ENCODE data around the gene EIF1AY. TPM values are rescaled to one million over a fixed set of nuclear protein-coding genes. Genes with fewer than 3 reads are reported as not detected.
"Not testable (repeated sequence)": the region's sequence is repeated elsewhere in the genome, so short reads cannot be mapped to it uniquely, and the experiment has no call there.

Gene EIF1AY
- polyA plus RNA-seq, 1 experiment: 4.8 TPM

DNA sequence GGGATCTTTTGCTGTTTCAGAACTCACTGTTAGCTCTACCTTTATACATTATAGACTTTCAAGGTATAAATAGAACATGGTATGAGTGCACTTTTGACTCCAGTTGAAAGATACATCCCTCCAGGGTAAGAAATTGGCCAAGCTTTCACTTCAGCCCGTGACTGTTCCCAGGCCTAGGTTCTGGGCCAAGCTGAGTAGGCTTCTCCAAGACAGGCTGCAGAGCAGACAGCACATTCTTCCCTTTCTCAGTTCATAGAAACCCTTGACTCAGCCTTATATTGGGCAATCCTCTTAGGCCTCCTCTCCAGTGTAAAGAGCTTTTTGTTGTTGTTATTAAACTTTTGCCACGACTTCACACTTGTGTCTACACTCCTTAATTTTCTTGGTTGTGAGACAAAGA lies 29.5 kb upstream of the EIF1AY start:
- DNase-seq (ENCODE audit: low read depth): no peak
- CTCF ChIA-PET: no interaction called here
- Histone ChIP-seq H3K4me3 (ENCODE audit: low read depth, low read length) (no peak overlapping the region), H3K27me3 (ENCODE audit: control insufficient read depth, insufficient read depth, low read length) (no peaks in the 10 kb centered on the region), H3K36me3 (ENCODE audit: control insufficient read depth, insufficient read depth, low read length) (no peaks in the 10 kb centered on the region)
- TF ChIP-seq, protein P1, sequence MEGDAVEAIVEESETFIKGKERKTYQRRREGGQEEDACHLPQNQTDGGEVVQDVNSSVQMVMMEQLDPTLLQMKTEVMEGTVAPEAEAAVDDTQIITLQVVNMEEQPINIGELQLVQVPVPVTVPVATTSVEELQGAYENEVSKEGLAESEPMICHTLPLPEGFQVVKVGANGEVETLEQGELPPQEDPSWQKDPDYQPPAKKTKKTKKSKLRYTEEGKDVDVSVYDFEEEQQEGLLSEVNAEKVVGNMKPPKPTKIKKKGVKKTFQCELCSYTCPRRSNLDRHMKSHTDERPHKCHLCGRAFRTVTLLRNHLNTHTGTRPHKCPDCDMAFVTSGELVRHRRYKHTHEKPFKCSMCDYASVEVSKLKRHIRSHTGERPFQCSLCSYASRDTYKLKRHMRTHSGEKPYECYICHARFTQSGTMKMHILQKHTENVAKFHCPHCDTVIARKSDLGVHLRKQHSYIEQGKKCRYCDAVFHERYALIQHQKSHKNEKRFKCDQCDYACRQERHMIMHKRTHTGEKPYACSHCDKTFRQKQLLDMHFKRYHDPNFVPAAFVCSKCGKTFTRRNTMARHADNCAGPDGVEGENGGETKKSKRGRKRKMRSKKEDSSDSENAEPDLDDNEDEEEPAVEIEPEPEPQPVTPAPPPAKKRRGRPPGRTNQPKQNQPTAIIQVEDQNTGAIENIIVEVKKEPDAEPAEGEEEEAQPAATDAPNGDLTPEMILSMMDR (IDR thresholded peaks at IDR 0.05; ENCODE audit: insufficient read depth, low read depth, low read length): no peak
- POLR2A ChIA-PET: interaction anchor here (0.6 kb wide), 1 partner anchor 22 kb away, joined by 3 read pairs; no protein-coding TSS in a partner anchor

- POLR2A ChIA-PET: no interaction called here
- H3K36me3 ChIP-seq (ENCODE audit: control insufficient read depth, insufficient read depth, low read length): no peaks in the 10 kb centered on the region
- CTCF ChIA-PET: no interaction called here
- no peak for DNase-seq (ENCODE audit: low read depth)
- no peaks in the 10 kb centered on the region for H3K27me3 ChIP-seq (ENCODE audit: control insufficient read depth, insufficient read depth, low read length)
- no peak overlapping the region for H3K4me3 ChIP-seq (ENCODE audit: low read depth, low read length)
- TF ChIP-seq, protein P1 (IDR thresholded peaks at IDR 0.05; ENCODE audit: insufficient read depth, low read depth, low read length): no peak
Observed at GRCh38 chrY:20549289-20549688, 26.3 kb upstream of the EIF1AY start.

- TF ChIP-seq, protein P1 (IDR thresholded peaks at IDR 0.05; ENCODE audit: insufficient read depth, low read depth, low read length): no peak
- ChIA-PET CTCF (no interaction called here), POLR2A (no interaction called here)
- Histone ChIP-seq H3K36me3 (ENCODE audit: control insufficient read depth, insufficient read depth, low read length) (no peaks in the 10 kb centered on the region), H3K27me3 (ENCODE audit: control insufficient read depth, insufficient read depth, low read length) (no peaks in the 10 kb centered on the region), H3K4me3 (ENCODE audit: low read depth, low read length) (no peak overlapping the region)
- DNase-seq (ENCODE audit: low read depth): no peak
Observed at GRCh38 chrY:20551840-20552239, 23.7 kb upstream of the EIF1AY start.

- H3K4me3 ChIP-seq (ENCODE audit: low read depth, low read length); CTCF ChIA-PET; H3K27me3 ChIP-seq (ENCODE audit: control insufficient read depth, insufficient read depth, low read length); DNase-seq (ENCODE audit: low read depth); H3K36me3 ChIP-seq (ENCODE audit: control insufficient read depth, insufficient read depth, low read length); POLR2A ChIA-PET: not testable (repeated sequence)
Observed at GRCh38 chrY:20552764-20553323, 22.7 kb upstream of the EIF1AY start.

DNA sequence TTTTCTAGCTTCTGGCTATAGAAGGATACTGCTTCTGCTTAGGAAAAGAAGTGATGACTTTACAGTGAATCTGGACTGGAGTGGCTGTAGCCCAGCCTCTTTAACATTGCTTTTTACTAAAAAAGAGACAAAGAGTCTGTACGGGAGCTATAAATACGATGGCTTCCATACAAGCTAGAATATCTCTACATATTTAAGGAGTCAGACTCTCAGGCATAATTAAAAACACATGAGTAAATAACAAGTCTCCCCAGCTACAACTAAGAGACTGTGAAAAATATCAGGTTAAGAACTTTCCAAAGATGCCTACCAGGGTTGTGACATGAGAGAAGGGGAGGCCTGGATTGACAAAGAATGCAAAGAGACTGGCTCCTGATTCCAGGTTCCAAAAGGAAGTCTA lies 19.8 kb upstream of the EIF1AY start:
- H3K36me3 ChIP-seq (ENCODE audit: control insufficient read depth, insufficient read depth, low read length): no peaks in the 10 kb centered on the region
- TF ChIP-seq, protein P1 (IDR thresholded peaks at IDR 0.05; ENCODE audit: insufficient read depth, low read depth, low read length): no peak
- H3K27me3 ChIP-seq (ENCODE audit: control insufficient read depth, insufficient read depth, low read length): no peaks in the 10 kb centered on the region
- POLR2A ChIA-PET: no interaction called here
- no peak for DNase-seq (ENCODE audit: low read depth)
- CTCF ChIA-PET: no interaction called here
- H3K4me3 ChIP-seq (ENCODE audit: low read depth, low read length): no peak overlapping the region

- Histone ChIP-seq H3K36me3 (ENCODE audit: control insufficient read depth, insufficient read depth, low read length) (no peaks in the 10 kb centered on the region), H3K27me3 (ENCODE audit: control insufficient read depth, insufficient read depth, low read length) (no peaks in the 10 kb centered on the region), H3K4me3 (ENCODE audit: low read depth, low read length) (no peak overlapping the region)
- ChIA-PET POLR2A (no interaction called here), CTCF (interaction anchor here (0.6 kb wide), 1 partner anchor 17 kb away, joined by 3 read pairs; no protein-coding TSS in a partner anchor)
- TF ChIP-seq, protein P1 (IDR thresholded peaks at IDR 0.05; ENCODE audit: insufficient read depth, low read depth, low read length): peak; percentile 42; the same call in 1 of the 2 replicates
- DNase-seq (ENCODE audit: low read depth): no peak
Observed at GRCh38 chrY:20558677-20559076, 16.9 kb upstream of the EIF1AY start.

All from BJ (cell line).